KMS-11 (cell line): ENCODE data around the gene HYDIN.
"Not testable (repeated sequence)": the region's sequence is repeated elsewhere in the genome, so short reads cannot be mapped to it uniquely, and the experiment has no call there.

ENCODE experiments used
- H2AFZ ChIP-seq: fragments of 200-600 bp; sonication (generic); 2 replicates; pipeline ENCODE4 v1.6.1; 2016; ENCODE audit warnings: antibody characterized with exemption, mixed run types, low read depth
- H3K27ac ChIP-seq: fragments of 200-600 bp; sonication (generic); 2 replicates; pipeline ENCODE4 v1.6.1; 2016; ENCODE audit warnings: mild to moderate bottlenecking, mixed run types
- H3K27me3 ChIP-seq: fragments of 200-600 bp; sonication (generic); 2 replicates; pipeline ENCODE4 v1.6.1; 2017; ENCODE audit warnings: mild to moderate bottlenecking, low read depth, mixed run types, moderate library complexity; ENCODE audit not compliant: insufficient read depth
- H3K36me3 ChIP-seq: fragments of 200-600 bp; sonication (generic); 2 replicates; pipeline ENCODE4 v1.6.1; 2017; ENCODE audit warnings: mild to moderate bottlenecking, mixed run types; ENCODE audit not compliant: insufficient read depth
- H3K4me1 ChIP-seq: fragments of 200-600 bp; sonication (generic); 2 replicates; pipeline ENCODE4 v1.6.1; 2016; ENCODE audit warnings: mild to moderate bottlenecking, low read depth, mixed run types; ENCODE audit not compliant: poor library complexity, severe bottlenecking
- H3K4me2 ChIP-seq: fragments of 200-600 bp; sonication (generic); 2 replicates; pipeline ENCODE4 v1.7.0; 2016; ENCODE audit warnings: mild to moderate bottlenecking, mixed run types
- H3K4me3 ChIP-seq: fragments of 200-600 bp; sonication (generic); IDR thresholded peaks from 2 replicates; pipeline ENCODE4 v1.6.1; 2017; ENCODE audit warnings: low read depth, low read length, mixed read lengths; ENCODE audit not compliant: insufficient read depth
- H3K79me2 ChIP-seq: fragments of 200-600 bp; sonication (generic); 2 replicates; pipeline ENCODE4 v1.6.1; 2016; ENCODE audit warnings: low read depth, mixed run types; ENCODE audit not compliant: insufficient read depth
- H3K9ac ChIP-seq: fragments of 200-600 bp; sonication (generic); 2 replicates; pipeline ENCODE4 v1.6.1; 2016; ENCODE audit warnings: mild to moderate bottlenecking, mixed run types
- H4K20me1 ChIP-seq: fragments of 200-600 bp; sonication (generic); 2 replicates; pipeline ENCODE4 v1.6.1; 2016; ENCODE audit warnings: mild to moderate bottlenecking, mixed run types; ENCODE audit not compliant: insufficient read depth

Gene HYDIN

GRCh38 chr16:71053897-71054609, 176.5 kb downstream of the HYDIN start:
- not testable (repeated sequence) for H3K4me3 ChIP-seq, H3K4me2 ChIP-seq, H3K9ac ChIP-seq, H3K27ac ChIP-seq, H3K27me3 ChIP-seq, H3K79me2 ChIP-seq, H3K4me1 ChIP-seq, H4K20me1 ChIP-seq, H3K36me3 ChIP-seq, H2AFZ ChIP-seq

DNA sequence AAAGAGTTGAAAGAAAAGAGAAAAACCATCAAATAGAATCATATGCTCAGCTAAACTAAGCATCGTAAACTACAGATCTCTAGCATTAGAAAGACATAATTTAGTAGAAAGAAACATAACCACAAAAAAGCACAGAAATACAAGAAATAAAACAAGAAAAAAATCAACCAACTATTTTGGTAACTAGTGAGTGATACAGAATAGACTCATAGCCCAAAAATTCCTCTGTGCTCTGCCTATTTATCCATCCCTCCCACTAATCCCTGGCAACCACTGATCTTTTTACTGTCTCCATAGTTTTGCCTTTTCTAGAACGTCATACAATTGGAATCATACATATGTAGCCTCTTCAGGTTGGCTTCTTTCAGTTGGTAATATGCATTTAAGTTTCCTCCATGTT, 180.2 kb downstream of the HYDIN start:
- not testable (repeated sequence) for H3K27me3 ChIP-seq, H4K20me1 ChIP-seq, H3K4me2 ChIP-seq, H3K4me1 ChIP-seq, H3K4me3 ChIP-seq, H3K36me3 ChIP-seq, H2AFZ ChIP-seq, H3K79me2 ChIP-seq, H3K9ac ChIP-seq, H3K27ac ChIP-seq

GRCh38 chr16:71039368-71040111, 191.0 kb downstream of the HYDIN start:
- not testable (repeated sequence) for H3K9ac ChIP-seq, H4K20me1 ChIP-seq, H3K79me2 ChIP-seq, H3K27ac ChIP-seq, H2AFZ ChIP-seq, H3K27me3 ChIP-seq, H3K4me2 ChIP-seq, H3K36me3 ChIP-seq, H3K4me3 ChIP-seq, H3K4me1 ChIP-seq

GRCh38 chr16:71038421-71038820, 192.1 kb downstream of the HYDIN start:
- H3K36me3 ChIP-seq, H2AFZ ChIP-seq, H3K79me2 ChIP-seq, H3K4me1 ChIP-seq, H3K4me3 ChIP-seq, H3K27ac ChIP-seq, H3K4me2 ChIP-seq, H4K20me1 ChIP-seq, H3K9ac ChIP-seq, H3K27me3 ChIP-seq: not testable (repeated sequence)

- not testable (repeated sequence) for H3K79me2 ChIP-seq, H4K20me1 ChIP-seq, H3K27me3 ChIP-seq, H2AFZ ChIP-seq, H3K36me3 ChIP-seq, H3K4me3 ChIP-seq, H3K4me2 ChIP-seq, H3K27ac ChIP-seq, H3K9ac ChIP-seq, H3K4me1 ChIP-seq
Measured at GRCh38 chr16:71037987-71038386, 192.5 kb downstream of the HYDIN start.

GRCh38 chr16:71028032-71028727, 202.3 kb downstream of the HYDIN start:
- not testable (repeated sequence) for H3K9ac ChIP-seq, H3K27me3 ChIP-seq, H3K36me3 ChIP-seq, H4K20me1 ChIP-seq, H2AFZ ChIP-seq, H3K4me2 ChIP-seq, H3K4me1 ChIP-seq, H3K79me2 ChIP-seq, H3K4me3 ChIP-seq, H3K27ac ChIP-seq

DNA sequence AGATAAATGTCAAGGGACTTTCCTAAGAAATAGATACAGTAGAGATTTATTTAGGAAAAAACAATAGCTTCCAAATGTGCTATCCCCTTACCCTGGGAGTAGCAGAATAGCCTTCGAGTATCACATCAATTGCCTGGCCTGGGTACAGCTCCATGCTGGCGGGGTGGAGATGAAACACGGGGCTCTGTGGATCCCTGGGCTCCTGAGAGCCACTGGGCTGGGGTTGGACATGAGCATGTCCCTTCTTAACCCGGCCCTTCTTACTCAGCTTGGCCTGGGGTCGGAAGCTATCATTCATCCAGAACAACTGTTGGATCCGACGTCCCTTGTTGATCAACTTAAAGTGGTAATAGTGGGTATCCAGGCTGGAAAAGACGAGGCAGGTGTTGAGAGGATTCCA, 203.0 kb downstream of the HYDIN start:
- H3K9ac ChIP-seq, H4K20me1 ChIP-seq, H2AFZ ChIP-seq, H3K36me3 ChIP-seq, H3K4me2 ChIP-seq, H3K79me2 ChIP-seq, H3K27me3 ChIP-seq, H3K4me1 ChIP-seq, H3K4me3 ChIP-seq, H3K27ac ChIP-seq: not testable (repeated sequence)

DNA sequence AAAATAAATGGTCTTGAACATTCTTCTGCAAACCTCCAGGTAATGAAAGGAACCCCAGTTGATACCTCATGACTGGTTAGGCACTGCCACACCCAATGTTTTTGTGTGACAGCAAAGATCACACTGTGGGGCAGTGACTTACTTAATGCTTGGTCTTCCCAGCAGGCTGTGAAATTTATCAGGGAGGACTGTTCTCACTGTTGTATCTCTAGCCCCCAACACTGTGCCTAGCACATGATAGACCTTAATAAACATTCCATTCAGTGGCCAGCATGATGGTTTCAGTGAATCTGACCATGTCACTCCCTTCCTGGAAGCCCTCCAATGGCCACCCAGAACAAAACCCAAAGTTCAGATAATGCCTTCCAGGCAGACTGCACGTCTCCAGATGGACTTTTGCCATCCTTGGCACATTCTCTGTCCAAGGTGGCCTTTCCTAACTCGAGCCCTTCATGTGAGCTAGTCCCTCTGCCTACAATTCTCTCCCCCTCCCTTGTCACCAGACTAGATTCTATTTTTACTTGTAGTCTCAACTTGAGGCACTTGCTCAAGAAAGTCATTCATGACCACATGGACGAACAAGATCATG, 206.6 kb downstream of the HYDIN start:
- not testable (repeated sequence) for H3K4me1 ChIP-seq, H3K4me2 ChIP-seq, H3K4me3 ChIP-seq, H3K36me3 ChIP-seq, H3K27me3 ChIP-seq, H4K20me1 ChIP-seq, H2AFZ ChIP-seq, H3K79me2 ChIP-seq, H3K27ac ChIP-seq, H3K9ac ChIP-seq

DNA sequence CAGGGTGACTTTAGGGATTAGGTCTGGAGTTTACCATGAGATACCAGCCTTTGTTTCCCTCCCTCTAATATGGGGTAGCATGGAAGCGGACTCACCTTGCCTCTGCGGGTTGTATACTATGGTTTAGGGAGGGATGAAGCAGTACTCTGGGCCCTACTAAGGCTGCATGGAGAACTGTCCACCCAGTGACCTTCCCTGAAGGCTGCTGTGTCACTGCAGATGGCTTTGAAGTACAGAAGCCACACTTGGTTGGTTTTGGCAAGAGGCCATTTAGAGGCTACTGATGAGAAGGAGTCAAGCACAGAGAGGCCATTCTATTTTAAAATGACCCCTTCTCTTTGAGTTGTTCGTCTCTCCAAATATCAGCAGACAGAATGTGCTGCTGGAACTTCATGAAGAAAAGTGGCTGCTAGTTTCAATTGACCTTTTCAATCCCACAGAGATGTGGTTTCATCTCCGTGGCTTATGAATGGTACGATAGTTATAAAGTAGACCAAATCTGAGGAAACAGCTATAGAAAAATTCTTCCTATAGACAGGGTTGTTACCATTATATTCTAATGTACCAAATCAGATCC, 208.5 kb downstream of the HYDIN start:
- H3K36me3 ChIP-seq, H3K4me2 ChIP-seq, H3K79me2 ChIP-seq, H3K27me3 ChIP-seq, H3K4me1 ChIP-seq, H4K20me1 ChIP-seq, H2AFZ ChIP-seq, H3K4me3 ChIP-seq, H3K9ac ChIP-seq, H3K27ac ChIP-seq: not testable (repeated sequence)
